DMS53 (cell line): ENCODE results near the gene CTXN1.

Source experiments
- DNase-seq: peaks from one replicate; lab custom pipeline; 2025; lab: John Stamatoyannopoulos, UW

The CTXN1 gene

DNA sequence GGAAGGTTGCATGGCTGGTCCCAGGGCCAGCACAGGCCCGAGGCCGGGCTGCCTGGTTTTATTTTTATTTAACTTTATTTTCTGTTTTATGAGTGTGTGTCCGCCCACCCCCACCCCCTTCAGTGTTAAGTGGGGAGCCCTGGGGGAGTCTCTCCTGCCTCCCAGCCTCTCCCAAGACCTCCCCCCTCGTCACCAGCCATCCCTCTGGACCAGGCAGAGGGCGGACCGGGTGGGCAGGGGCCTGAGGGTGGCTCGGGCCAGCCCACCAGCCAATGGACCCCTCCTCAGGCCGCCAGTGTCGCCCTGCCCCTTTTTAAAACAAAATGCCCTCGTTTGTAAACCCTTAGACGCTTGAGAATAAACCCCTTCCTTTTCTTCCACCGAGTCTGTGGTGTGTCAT lies 11.8 kb downstream of the CTXN1 start:
- DNase-seq: no peak

DNA sequence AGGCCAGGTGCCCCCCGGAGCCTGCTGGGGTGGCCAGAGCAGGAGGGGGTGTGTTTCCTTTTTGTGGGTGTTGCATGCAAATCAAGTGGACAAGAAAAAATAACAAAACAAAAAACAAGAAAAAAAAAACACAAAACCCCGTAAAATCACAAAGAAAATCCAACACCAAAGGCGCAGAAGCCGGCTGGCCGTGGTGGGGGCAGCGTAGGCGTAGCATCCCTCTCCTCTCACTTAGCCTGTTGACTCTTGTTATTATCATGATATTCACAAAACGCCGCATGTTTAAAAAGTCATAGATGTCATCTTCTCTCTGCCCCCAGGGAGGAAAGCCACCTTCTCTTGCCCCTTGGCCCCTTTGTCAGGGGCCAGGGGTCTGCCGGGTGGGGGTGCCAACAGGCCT lies 12.3 kb downstream of the CTXN1 start:
- no peak for DNase-seq

DNA sequence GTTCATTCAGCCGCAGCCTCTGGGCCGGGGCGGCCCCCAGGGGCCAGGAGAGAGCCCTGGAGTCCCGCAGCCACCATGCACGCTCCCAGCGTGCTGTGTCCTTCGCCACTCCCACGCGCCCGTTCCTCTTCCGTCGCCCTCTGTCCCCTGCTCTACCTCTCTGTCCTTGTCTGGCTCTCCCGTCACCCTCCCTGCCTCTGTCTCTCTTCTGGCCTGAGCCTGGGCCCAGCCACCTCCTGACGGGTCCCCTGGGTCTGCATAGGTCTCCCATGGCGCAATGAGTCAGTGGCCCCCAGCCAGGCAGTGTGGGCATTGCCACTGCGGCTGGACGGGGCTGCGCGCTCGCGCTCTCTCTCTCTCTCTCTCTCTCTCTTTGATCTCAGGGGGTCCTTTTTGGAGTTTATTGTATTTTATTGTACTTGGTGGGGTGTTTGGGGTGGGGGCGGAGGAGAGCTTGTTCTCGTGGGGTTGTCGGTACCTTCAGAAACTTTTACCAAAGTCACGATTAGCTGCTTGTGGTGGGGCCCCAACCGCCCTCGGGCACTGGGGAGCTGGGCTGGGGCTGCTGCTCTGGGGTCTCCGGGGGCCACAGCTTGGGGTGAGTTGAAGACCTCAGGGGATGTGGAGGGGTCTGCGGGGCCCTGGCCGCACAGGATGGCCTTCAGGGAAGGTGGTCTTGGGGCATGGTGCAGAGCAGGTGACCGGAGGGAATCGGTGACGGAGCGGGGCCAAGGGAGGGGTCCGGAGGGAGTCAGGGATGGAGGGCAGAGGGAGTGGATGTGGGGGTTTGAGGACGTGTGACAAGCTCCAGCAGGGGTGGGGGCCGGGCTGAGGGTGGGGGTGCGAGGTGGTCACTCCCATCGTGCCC lies 13.0 kb downstream of the CTXN1 start:
- DNase-seq: no peak

- no peak for DNase-seq
Measured at GRCh38 chr19:7912144-7912696, 13.7 kb downstream of the CTXN1 start.

GRCh38 chr19:7911508-7912143 lies 14.3 kb downstream of the CTXN1 start:
- DNase-seq: no peak

DNA sequence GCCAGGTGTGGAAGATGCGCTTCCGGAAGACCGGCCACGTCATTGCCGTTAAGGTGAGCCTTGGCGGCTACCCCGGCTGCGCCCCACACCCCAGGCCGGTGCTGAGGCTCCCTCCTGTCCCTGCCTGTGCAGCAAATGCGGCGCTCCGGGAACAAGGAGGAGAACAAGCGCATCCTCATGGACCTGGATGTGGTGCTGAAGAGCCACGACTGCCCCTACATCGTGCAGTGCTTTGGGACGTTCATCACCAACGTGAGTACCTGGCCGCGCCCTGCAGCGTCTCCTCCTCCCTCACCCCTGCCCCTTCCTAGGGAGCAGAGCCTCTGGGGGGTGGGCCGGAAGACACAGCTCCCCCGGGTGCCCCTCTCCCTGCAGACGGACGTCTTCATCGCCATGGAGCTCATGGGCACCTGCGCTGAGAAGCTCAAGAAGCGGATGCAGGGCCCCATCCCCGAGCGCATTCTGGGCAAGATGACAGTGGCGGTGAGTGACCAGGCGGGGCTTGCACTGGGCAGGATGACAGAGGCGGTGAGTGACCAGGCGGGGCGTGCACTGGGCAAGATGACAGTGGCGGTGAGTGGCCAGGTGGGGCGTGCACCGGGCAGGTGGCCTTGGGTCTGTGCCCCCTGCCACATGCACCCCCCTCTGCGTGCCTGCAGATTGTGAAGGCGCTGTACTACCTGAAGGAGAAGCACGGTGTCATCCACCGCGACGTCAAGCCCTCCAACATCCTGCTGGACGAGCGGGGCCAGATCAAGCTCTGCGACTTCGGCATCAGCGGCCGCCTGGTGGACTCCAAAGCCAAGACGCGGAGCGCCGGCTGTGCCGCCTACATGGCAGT lies 15.4 kb downstream of the CTXN1 start:
- no peak for DNase-seq

DNA sequence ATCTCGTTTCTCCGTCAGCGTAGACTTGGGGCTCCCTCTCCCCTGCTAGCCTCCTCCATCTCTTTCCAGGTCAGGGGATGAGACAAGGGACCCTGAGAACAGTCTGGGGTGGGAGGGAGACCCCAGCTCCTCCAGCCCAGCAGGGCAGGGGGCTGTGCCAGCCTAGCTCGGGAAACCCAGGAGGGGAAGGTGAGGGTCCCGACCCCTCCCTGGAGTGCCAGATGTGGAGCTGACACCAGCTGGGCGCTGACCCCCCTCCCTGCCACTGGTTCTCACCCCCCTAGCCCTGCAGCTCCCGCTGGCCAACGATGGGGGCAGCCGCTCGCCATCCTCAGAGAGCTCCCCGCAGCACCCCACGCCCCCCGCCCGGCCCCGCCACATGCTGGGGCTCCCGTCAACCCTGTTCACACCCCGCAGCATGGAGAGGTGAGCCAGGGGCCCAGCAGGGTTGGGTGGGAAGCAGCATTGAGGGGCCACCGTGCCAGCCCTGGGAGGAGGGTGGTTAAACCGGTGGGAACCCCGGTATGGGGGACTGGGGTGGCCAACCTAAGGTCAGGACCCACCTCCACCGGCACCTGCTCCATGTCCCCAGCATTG lies 16.4 kb downstream of the CTXN1 start:
- no peak for DNase-seq

GRCh38 chr19:7908742-7909461 lies 17.0 kb downstream of the CTXN1 start:
- DNase-seq: no peak

GRCh38 chr19:7908078-7908699 lies 17.7 kb downstream of the CTXN1 start:
- DNase-seq: no peak

GRCh38 chr19:7907544-7907943 lies 18.4 kb downstream of the CTXN1 start:
- no peak for DNase-seq

DNA sequence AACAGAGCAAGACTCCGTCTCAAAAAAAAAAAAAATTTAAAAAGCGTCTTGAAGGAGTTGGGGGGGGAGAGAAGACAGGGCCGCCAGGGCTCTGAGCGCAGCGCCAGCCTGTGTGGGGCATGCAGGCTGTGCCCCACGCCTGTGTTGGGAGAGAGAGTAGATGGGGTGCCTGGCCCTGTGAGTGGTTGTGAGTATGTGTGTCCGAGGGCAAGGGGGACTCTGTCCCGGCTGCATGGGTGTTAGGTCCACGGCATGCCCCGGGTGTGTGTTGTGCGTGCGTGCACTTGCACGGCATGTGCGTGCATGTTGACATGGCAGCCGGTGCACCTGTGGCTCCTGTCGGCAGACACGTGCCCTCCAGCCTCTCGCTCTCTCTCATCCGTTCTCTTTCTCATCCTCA lies 18.8 kb downstream of the CTXN1 start:
- no peak for DNase-seq

DNA sequence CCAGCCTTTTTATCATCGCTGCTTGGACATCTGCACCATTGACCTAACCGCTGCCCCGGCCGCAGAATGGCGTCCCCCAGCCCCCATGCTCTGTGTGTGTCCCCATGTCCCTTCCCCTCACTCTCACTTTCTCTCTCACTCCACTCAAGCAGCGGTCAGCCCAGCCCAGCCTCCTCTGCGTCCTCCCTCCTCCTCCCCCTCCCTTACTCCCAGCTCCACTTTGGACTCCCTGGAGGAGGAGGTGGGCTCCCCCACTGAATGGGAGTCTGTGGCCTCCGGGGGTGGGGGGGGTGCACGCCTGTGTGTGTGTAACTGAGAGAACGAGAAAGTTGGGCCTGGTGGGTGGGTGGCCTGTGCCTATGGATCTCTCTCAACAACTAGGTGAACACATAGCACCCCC lies 20.1 kb downstream of the CTXN1 start:
- DNase-seq: no peak

- DNase-seq: no peak
Measured at GRCh38 chr19:7905268-7905667, 20.7 kb downstream of the CTXN1 start.

DNA sequence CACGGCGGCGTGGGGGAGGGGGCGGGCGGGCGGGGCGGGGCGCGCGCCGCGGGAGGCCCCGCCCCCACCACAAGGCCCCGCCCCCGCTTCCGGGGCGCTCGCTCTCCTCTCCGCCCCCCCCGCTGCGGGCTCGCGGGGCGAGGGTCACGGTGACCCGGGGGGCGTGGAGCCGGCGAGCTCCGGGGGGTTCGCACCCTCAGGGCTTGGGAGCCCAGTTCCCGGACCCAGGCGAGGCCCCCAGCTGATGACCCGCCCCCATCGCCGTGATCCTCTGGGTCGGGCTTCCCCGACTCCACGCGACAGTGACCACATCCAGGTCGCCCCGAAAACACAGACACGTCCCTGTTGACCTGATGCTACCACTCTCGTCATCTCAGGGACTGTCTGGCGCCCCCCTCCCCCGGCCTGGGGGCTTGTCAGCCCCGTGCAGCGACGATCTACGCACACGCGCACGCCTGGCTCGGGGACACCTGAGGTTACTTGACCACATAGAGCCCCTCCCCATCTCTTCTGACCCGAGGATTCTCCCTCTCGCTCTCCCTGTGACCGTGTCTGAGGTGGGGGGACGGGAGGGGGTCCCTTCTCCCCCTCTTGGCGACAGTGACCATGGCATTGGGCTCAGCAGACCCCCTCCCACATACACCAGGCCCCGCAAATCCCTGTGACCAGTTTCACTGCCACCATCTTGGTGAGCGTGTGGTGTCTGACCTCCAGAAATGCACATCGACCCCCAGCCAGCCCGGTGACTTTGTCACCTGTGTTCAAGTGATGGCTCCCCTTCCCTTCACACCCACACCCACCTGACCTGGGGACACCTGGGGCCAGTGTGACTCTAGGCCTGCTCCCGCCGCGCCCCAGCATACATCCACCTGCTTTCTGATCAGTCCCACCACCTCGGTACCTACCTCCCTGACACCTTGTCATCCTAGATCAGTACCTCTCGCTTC lies 21.6 kb downstream of the CTXN1 start:
- DNase-seq: peak; percentile 65

DNA sequence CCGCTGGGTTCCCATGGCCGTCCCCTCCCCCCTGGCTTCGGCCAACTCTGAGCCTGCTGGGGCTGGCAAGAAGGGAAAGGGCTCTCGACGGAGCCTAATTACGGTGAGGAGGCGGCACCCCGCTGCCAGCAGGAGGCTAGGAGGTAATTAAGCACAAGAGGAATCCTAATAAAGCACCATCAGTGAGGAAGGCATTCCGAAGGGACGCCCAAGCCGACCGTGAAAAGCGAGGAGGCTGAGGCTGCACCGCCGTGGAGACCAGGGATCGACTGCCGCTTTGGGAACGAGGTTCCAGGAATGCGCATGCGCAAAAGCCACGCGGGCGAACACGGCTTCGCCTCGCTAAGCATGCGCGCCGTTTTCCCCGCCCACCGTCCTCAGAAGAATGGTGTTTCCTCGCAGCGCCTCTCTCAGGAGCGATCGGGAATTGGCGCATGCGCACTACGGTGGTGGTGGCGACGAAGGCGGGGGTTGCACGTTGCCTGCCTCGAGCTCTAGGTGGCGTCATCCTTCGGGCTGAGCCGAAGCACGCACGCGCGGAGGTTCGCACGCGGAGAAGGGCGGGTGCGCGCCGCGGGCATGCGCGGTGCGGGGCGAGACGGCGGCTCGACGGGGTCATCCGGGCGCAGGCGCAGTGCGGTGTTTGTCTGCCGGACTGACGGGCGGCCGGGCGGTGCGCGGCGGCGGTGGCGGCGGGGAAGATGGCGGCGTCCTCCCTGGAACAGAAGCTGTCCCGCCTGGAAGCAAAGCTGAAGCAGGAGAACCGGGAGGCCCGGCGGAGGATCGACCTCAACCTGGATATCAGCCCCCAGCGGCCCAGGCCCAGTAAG lies 22.5 kb downstream of the CTXN1 start, which contains the start of gene MAP2K7:
MAP2K7 (plus strand) TSS at position 634 of the 830 bp plus-strand sequence; CDS start at position 702, 68 bp downstream.
- DNase-seq: peak; percentile 98

GRCh38 chr19:7902796-7903243 lies 23.1 kb downstream of the CTXN1 start:
- peak; percentile 51 for DNase-seq

- no peak for DNase-seq
Measured at GRCh38 chr19:7901337-7901736, 24.6 kb downstream of the CTXN1 start.

- DNase-seq: no peak
Measured at GRCh38 chr19:7900931-7901330, 25.0 kb downstream of the CTXN1 start.
